Measurements from ENCODE around the gene DHX9.
A peak's percentile ranks its signal among the peaks of the same experiment; 100 is the strongest.

Gene DHX9

DNA sequence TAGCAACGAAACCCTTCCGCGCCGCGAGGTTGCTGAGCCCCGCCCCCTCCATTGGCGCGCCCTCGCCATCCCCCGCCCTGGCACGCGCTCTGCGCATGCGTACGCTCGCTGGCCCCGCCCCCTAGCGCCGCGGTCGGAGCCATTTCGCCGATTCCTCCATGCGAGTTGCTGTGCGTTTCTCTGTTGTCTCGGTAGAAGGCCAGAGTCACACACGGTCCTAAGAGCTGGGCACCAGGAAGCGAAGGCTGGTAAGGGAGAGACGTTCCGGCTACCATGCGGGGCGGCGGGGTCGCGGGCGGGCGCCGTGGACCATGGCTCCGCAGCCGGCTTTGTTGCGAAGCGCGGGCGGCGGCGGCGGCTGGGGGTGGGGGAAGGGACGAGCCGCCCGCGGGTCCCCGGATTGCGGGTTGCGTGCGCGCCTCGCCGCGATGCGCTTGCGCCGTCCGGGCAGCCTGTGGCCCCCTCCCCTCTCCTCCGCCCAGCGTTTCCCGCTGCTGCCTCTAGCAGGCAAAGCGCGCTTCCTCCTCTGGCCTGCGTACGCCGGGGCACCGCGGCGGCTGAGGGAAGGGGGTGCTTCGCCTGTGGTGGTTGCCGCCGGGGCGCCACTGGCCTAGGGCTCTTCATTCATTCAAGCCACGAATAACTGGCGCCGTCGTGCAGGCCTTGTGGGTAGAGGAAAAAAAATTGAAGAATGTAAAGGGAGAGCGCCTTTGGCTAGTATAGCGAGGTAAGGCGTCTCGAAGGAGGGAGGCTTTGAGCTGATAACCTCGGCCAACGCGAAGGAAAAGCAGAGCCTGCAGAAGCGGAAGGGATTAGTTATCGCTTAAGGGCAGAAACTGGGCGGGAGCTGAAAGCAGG, at the start of gene DHX9:
Gene DHX9, plus strand, starts transcription at position 139 of the 858 bp plus-strand sequence. CDS start 3,220 bp downstream, outside the sequence.
- DNase-seq, result peak; percentile 96

DNA sequence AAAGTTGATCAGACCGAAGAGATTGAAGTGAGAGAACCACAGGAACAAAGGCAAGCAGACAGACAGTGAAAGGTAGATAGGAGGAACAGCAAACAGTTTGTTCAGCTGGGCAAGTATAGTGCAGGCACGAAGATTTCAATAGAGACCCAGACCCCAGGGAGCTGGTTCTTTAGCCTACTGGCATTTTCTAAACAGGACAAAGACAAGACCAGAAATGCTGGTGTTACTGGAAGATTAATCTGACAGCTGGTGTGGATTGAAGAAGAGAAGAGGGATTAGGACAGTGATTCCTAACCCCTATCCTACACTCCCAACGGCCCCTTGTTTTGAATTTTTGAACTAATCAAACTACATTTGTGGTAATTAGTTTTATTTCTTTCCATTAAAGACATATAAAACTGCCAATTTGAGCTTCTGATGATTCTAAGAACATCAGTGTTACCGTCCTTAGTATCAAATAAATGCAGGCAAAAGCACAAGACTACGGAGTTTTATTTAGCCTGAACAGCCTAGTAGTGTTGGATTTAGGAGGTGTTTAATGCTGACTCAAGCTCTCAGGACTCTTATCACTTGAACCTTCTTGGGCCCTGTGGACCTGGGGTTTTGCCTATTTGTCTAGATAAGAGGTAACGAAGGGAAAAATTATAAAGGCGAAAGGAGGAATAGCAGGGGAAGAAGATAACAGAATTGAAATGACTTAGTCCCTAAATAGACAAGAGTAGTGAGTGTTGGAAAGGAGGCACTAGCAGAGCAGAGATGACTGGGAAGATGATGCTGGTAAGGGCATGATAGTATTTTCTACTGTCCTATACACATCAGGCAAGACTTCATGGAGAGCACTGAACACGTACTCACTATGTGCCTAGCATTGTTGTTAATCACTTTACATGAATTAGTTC, 47.6 kb upstream of the DHX9 start:
- DNase-seq, result peak; percentile 98

DNA sequence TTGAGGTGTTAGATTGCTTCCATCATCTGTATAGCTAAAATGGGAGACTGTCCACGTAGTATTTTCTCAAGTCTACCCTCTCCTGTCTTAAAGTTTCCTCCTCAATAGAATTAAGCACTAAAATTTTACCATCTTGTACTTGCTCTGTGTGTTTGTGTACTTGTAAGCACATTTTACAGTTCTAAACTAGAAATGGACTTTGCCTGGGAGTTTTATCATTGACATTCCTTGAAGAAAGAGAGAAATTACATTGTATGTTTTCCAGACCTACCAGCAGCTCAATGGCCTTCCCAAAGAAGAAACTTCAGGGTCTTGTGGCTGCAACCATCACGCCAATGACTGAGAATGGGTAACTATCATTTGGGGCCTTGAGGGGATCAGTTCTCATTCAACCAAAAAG, 45.1 kb upstream of the DHX9 start:
- no peak for DNase-seq

DNA sequence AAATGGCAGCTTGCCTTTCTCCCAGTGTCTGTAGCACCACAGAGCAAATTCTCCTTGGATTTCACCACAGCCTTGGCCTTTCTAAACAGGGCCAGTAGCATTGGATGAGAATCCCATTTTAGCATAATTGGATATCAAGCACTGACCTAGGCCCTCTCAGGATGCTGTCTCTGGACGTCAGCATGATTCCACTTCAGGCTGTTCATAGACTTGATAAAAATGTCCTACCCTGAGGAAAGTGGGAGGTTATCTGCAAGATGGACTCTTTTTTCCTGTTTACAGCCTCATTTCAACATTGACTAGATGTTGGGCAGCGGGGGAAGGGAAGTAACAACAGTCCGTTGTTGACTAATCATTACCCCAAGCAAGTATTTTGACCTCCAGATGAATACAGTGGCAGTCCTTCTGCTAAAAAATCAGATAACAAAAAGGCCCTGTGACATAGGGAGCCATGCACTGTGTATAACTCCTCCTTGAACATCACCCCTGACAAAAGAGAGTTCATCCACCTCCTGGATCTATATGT, 44.4 kb upstream of the DHX9 start:
- peak; percentile 9 for DNase-seq

GRCh38 chr1:182795563-182796228, 43.5 kb upstream of the DHX9 start:
- DNase-seq, result peak; percentile 70

GRCh38 chr1:182802006-182802803, 36.9 kb upstream of the DHX9 start:
- no peak for DNase-seq

DNA sequence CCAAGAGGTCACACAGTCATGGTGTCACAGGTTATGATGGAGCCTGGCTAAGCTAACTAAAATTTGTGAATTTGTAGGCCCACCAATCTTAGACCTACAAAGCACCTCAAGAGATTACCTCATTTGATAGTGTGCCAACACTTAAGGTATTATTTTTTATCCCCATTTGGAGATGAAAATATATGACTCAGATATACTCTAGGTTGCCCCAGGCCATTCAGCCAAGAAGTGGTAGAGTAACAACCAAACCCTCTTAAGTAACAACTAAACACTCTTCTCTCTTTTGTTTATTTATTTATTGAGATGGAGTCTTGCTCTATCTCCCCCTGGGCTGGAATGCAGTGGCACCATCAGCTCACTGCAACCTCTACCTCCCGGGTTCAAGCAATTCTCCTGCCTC, 35.3 kb upstream of the DHX9 start:
- DNase-seq, result no peak

GRCh38 chr1:182806015-182806678, 33.0 kb upstream of the DHX9 start:
- DNase-seq, result no peak

- no peak for DNase-seq
Measured at GRCh38 chr1:182807907-182808306, 31.2 kb upstream of the DHX9 start.

DNA sequence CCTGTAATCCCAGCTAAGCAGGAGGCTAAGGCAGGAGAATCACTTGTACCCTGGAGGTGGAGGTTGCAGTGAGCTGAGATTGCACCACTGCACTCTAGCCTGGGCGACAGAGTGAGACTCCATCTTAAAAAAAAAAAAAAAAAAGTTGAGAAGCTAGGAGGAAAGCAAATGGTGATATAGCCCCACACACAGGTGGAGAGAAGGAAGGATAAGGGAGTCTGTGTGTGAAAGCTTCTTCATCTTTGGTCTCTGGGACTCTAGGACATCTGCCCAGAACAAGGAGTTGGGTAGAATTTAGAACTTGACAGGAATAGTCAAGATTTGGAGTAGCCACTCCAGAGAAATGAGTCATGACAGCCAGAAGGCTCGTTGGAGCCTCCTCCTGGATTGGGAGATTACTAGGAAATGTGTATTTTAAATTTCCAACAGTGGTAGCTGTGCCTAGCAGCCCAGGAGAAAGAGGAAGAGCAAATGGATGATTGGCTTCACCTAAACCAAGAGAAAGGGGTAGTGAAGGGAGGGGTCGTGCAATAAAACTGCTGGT, 29.7 kb upstream of the DHX9 start:
- DNase-seq, result no peak

DNA sequence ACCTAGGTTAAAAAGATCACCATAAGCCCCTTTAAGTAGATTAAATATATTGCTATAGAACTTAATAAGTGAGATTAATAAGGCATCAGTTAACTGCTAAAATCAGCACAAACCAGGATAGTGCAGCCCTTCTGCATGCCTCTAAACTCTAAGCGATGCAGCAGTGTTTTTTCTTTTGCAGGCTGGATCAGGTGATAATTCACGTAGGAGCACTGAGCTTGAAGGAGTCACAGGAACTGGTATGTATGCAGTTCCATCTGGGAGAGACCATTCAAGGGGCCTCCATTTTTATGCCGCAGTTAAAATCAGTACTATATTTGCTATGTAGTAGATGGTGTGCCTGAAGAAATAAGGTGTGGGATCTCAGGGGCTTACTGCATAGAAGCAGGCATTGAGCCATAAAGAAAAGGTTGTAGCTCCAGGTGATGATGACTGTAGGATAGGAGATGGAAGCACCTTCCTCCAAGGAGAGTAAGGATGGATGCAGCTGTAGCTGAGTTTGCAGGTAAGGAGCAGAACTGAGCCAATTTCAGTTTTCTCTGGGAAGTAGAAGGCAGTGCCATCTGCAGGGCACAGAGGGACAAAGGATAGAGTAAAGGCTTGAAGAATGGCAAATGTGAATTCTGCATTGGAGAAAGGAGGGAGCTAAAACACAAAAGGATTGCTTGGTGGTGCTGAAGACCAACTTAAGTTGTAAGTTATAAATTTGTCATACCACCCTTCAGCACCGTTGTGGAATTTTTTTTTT, 27.0 kb upstream of the DHX9 start:
- no peak for DNase-seq

GRCh38 chr1:182816863-182817262, 22.3 kb upstream of the DHX9 start:
- no peak for DNase-seq

DNA sequence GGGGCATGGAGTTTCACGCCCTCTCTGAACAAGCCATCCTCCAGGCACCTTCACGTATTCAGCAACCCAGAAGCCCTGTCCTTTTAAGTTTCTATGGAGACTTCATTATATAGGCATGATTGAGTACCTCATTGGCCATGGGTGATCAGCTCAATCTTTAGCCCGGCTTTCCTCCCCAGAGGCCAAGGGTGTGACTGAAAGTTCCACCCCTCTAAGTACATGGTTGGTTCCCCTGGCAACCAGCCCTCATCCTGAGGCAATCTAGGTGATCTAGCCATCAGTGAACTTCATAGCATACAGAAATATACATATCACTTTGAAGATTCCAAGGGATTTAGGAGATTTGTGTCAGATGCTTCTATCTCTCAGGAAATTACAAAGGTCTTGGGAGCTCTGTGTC, 21.3 kb upstream of the DHX9 start:
- no peak for DNase-seq

- DNase-seq, result peak; percentile 24
Measured at GRCh38 chr1:182823220-182823619, 15.9 kb upstream of the DHX9 start.

GRCh38 chr1:182826892-182827291, 12.3 kb upstream of the DHX9 start:
- no peak for DNase-seq

GRCh38 chr1:182829285-182829932, 9.7 kb upstream of the DHX9 start:
- no peak for DNase-seq

DNA sequence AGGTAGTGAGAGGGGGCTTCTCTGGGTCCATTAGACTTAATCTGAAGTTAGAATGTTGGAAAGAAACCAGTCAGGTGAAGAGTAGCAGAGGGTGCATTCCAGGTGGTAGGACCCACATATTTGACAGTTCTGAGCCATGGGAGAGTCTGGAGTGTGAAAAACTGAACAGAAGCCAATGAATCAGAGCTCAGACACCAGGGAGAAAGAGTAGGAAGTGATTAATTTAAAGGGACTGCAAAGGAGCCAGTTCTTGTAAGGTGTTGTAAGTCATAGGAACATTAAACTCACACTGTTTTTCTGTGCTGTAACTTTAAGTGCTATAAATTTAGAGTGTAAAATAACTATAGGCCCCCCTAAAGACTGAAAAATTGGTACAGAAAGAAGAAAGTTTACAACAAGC, 5.9 kb upstream of the DHX9 start:
- DNase-seq, result no peak

GRCh38 chr1:182834326-182834725, 4.8 kb upstream of the DHX9 start:
- DNase-seq, result no peak

- DNase-seq, result no peak
Measured at GRCh38 chr1:182835806-182836205, 3.3 kb upstream of the DHX9 start.
